Spleen (tissue), 11 donors: Measurements from ENCODE around the gene RNF215. TPM values are rescaled to one million over a fixed set of nuclear protein-coding genes. Genes with fewer than 3 reads are reported as not detected.
A peak's percentile ranks its signal among the peaks of the same experiment; 100 is the strongest.

Experiments used
- DNase-seq: peaks from one replicate; pipeline ENCODE4 v3.0.0-alpha.2; 2020
- H3K27ac ChIP-seq, 8 donors: fragments of 200-600 bp; sonication (generic) in 7 of 8; 1 replicate in 4 of 8; 2 replicates in 4 of 8; pipeline versions ENCODE4 v1.5.0 to v1.8.0; 2016 to 2021; ENCODE audit warnings: inconsistent platforms in 4 of 8, mild to moderate bottlenecking in 4 of 8, moderate library complexity in 1 of 8
- H3K27me3 ChIP-seq, 7 donors: fragments of 200-600 bp; sonication (generic) in 6 of 7; replicated peaks in 1 of 7; 1 replicate in 4 of 7; 2 replicates in 3 of 7; pipeline versions ENCODE4 v1.5.0 to v1.8.0; 2016 to 2021; ENCODE audit warnings: inconsistent platforms in 3 of 7, mild to moderate bottlenecking in 1 of 7
- H3K36me3 ChIP-seq, 6 donors: fragments of 200-600 bp; sonication (generic) in 5 of 6; 1 replicate in 4 of 6; 2 replicates in 2 of 6; pipeline versions ENCODE4 v1.5.0 to v1.8.0; 2016 to 2021; ENCODE audit warnings: inconsistent platforms in 2 of 6
- H3K4me1 ChIP-seq, 6 donors: fragments of 200-600 bp; sonication (generic) in 5 of 6; 1 replicate in 3 of 6; 2 replicates in 3 of 6; pipeline versions ENCODE4 v1.5.0 to v1.8.0; 2016 to 2021; ENCODE audit warnings: inconsistent platforms in 3 of 6
- H3K4me3 ChIP-seq, 8 donors: fragments of 200-600 bp; sonication (generic) in 7 of 8; 1 replicate in 4 of 8; 2 replicates in 4 of 8; pipeline versions ENCODE4 v1.5.0 to v1.8.0; 2016 to 2021; ENCODE audit warnings: inconsistent platforms in 4 of 8, mild to moderate bottlenecking in 4 of 8, moderate library complexity in 2 of 8
- H3K9me3 ChIP-seq, 8 donors: fragments of 200-600 bp; sonication (generic) in 7 of 8; 1 replicate in 4 of 8; 2 replicates in 4 of 8; pipeline versions ENCODE4 v1.5.0 to v1.8.0; 2016 to 2021; ENCODE audit warnings: inconsistent platforms in 4 of 8
- CTCF ChIP-seq, 11 experiments: fragments of 200-600 bp in 7 of 11; fragments of 450-650 bp in 4 of 11; sonication (generic) in 4 of 11; IDR thresholded peaks in 8 of 11; conservative IDR thresholded peaks in 3 of 11; 1 replicate in 7 of 11; 2 replicates in 4 of 11; pipeline versions ENCODE4 v1.4.0 to v1.8.0; 2016 to 2021; ENCODE audit warnings: antibody characterized with exemption in 11 of 11, inconsistent platforms in 4 of 11, mild to moderate bottlenecking in 1 of 11
- POLR2A ChIP-seq, 3 donors: fragments of 450-650 bp; IDR thresholded peaks; one replicate each; pipeline ENCODE4 v1.5.1; 2017; ENCODE audit warnings: antibody characterized with exemption in 3 of 3, mild to moderate bottlenecking in 1 of 3
- POLR2AphosphoS5 ChIP-seq, 3 donors: sonication (generic); formaldehyde crosslinking; IDR thresholded peaks; one replicate each; pipeline ENCODE4 v1.5.1; 2017; ENCODE audit warnings: antibody characterized with exemption in 3 of 3
- WGBS, 5 donors: extraction: QIAGEN DNeasy Blood & Tissue Kit in 3 of 5; methylation state at CpG; one replicate each; pipeline versions ENCODE4 v1.1.5 to v1.1.7; 2013 to 2018; 5-methylcytosine and 5-hydroxymethylcytosine counted together
- intact Hi-C: fragments of 100-400 bp; cut with DNase I; formaldehyde crosslinking; loops from one replicate; pipeline ENCODE4 v1.15.0; 2023; ENCODE audit warnings: low total_unique reads
- polyA plus RNA-seq, 3 donors: library from polyadenylated mRNA; stranded (reverse); fragments of 200-250 nt; gene quantifications; one replicate each; pipeline ENCODE4 v1.2.1, GENCODE V29; 2013
- total RNA-seq, 7 donors: library from RNA; depleted of rRNA in 3 of 7; stranded (reverse); fragments of >200 nt in 3 of 7; fragmentation: NEBNext Ultra II Directional in 4 of 7; extraction: Animal tissue kit (Norgen Biotek cat#: 25700) in 4 of 7; gene quantifications; one replicate each; pipeline versions ENCODE4 v1.1.0 to v1.2.1, GENCODE V29; 2016 to 2021
- donor health status: healthy with polysubstance abuse.
- donor health status: DM: no; HTN: no; CAD: no; lungs with moderate emphysema.
- donor health status: DM: no; HTN: no; CAD: no.
- donor health status: Bipolar disorder and iron deficiency.
- donor health status: healthy.
- donor health status: DM: no; HTN: no; CAD: no.
- donor health status: DM: yes; HTN: yes; CAD: no.

RNF215 gene
- total and polyA plus RNA-seq, 10 donors: 6.5 to 19.5 (median 12.8) TPM

- Histone ChIP-seq H3K36me3 (peaks cover 15 to 100% (median 100%) of the 10 kb centered on the region in 6 donors), H3K27me3 (no peaks in the 10 kb centered on the region), H3K4me1 (peaks cover 3 to 62% (median 32%) of the 10 kb centered on the region in 6 donors), H3K9me3 (no peaks in the 10 kb centered on the region), H3K27ac (peak overlapping the region in 2 of 8 donors; percentile 14 to 42), H3K4me3 (no peak overlapping the region)
- TF ChIP-seq POLR2AphosphoS5 (IDR thresholded peaks at IDR 0.05) (no peak), POLR2A (IDR thresholded peaks at IDR 0.05) (no peak), CTCF (IDR thresholded peaks at IDR 0.05 in 8 of 11, conservative IDR thresholded peaks at IDR 0.05 in 3 of 11) (no peak)
- no peak for DNase-seq
- intact Hi-C loops: no loop called here
- WGBS, 5 donors: 86 to 100% (median 93%) methylated on average over 1 to 4 of the region's 4 CpGs
Observed at GRCh38 chr22:30336752-30337460, 50.3 kb downstream of the RNF215 start.

GRCh38 chr22:30335236-30335635, 52.0 kb downstream of the RNF215 start:
- H3K4me3 ChIP-seq: no peak overlapping the region
- H3K9me3 ChIP-seq: no peaks in the 10 kb centered on the region
- peak overlapping the region in 1 of 8 donors; percentile 11 for H3K27ac ChIP-seq
- no peak for DNase-seq
- peaks cover 0 to 45% (median 19%) of the 10 kb centered on the region in 6 donors for H3K4me1 ChIP-seq
- H3K27me3 ChIP-seq: no peaks in the 10 kb centered on the region
- H3K36me3 ChIP-seq: peaks cover 13 to 100% (median 99%) of the 10 kb centered on the region in 6 donors
- WGBS, 5 donors: 89 to 100% (median 97%) methylated on average over 1 of the region's 1 CpG
- TF ChIP-seq CTCF (IDR thresholded peaks at IDR 0.05 in 8 of 11, conservative IDR thresholded peaks at IDR 0.05 in 3 of 11): no peak
- no peak for TF ChIP-seq POLR2A (IDR thresholded peaks at IDR 0.05)
- no peak for TF ChIP-seq POLR2AphosphoS5 (IDR thresholded peaks at IDR 0.05)
- intact Hi-C loops: no loop called here

- intact Hi-C loops: no loop called here
Observed at GRCh38 chr22:30334646-30335045, 52.6 kb downstream of the RNF215 start.

More at GRCh38 chr22:30334646-30335045, 52.6 kb downstream of the RNF215 start:
- Histone ChIP-seq H3K4me3 (no peak overlapping the region), H3K27me3 (no peaks in the 10 kb centered on the region), H3K4me1 (peaks cover 0 to 39% (median 13%) of the 10 kb centered on the region in 6 donors), H3K27ac (no peak overlapping the region), H3K36me3 (peaks cover 10 to 100% (median 93%) of the 10 kb centered on the region in 6 donors), H3K9me3 (no peaks in the 10 kb centered on the region)
- 85 to 95% (median 94%) methylated on average over 4 of the region's 4 CpGs for WGBS, 5 donors
- no peak for DNase-seq
- TF ChIP-seq POLR2AphosphoS5 (IDR thresholded peaks at IDR 0.05) (no peak), POLR2A (IDR thresholded peaks at IDR 0.05) (no peak), CTCF (IDR thresholded peaks at IDR 0.05 in 8 of 11, conservative IDR thresholded peaks at IDR 0.05 in 3 of 11) (no peak)
